ENCODE results near the gene COBLL1.

- TF ChIP-seq CTCF (conservative IDR thresholded peaks at IDR 0.05 in 1 of 2, IDR thresholded peaks at IDR 0.05 in 1 of 2; ENCODE audit: low read depth in 1 of 2, low read length in 2 of 2) (no peak), EZH2 (IDR thresholded peaks at IDR 0.05; ENCODE audit: low read length, missing control alignments) (no peak)
Measured at GRCh38 chr2:164877927-164878326, 36.3 kb upstream of the COBLL1 start.

Data from fibroblast of lung (primary cell).